Gastrocnemius medialis (tissue), 4 donors: ENCODE results near the gene R3HDM2.

Source experiments
- CTCF ChIP-seq, 5 experiments: fragments of 450-650 bp in 3 of 5; fragments of 200-600 bp in 2 of 5; sonication (generic) in 2 of 5; IDR thresholded peaks in 4 of 5; conservative IDR thresholded peaks in 1 of 5; 1 replicate in 4 of 5; 2 replicates in 1 of 5; pipeline ENCODE4 v1.5.1; 2016 to 2019; ENCODE audit warnings: antibody characterized with exemption in 5 of 5, mild to moderate bottlenecking in 3 of 5, moderate library complexity in 3 of 5
- POLR2A ChIP-seq, 2 donors: fragments of 450-650 bp; IDR thresholded peaks; one replicate each; pipeline ENCODE4 v1.6.1; 2017; ENCODE audit warnings: antibody characterized with exemption in 2 of 2, mild to moderate bottlenecking in 2 of 2, moderate library complexity in 2 of 2

DNA sequence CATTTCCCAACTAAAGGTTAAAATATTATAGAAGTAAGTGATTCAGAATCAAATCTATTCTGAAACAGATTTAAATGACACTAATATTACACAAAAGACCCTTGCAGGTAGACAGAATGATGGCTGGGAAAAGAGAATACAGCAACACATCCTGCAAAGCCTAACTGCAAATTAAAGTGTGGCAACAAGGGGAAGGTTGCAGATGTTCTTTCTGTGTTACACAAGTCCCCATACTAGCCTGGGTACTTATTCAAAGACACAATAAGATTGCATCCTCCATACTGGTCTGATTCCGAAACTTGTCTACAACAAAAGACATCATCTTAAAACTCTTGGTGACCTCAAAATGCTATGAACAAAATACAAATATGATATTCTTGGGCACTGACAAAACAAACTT, 50.5 kb downstream of the R3HDM2 start:
- TF ChIP-seq CTCF (IDR thresholded peaks at IDR 0.05 in 4 of 5, conservative IDR thresholded peaks at IDR 0.05 in 1 of 5), result no peak
- no peak for TF ChIP-seq POLR2A (IDR thresholded peaks at IDR 0.05)
